IMR-90 (cell line): Measurements from ENCODE around the gene TMEM63B. TPM values are rescaled to one million over a fixed set of nuclear protein-coding genes. Genes with fewer than 3 reads are reported as not detected.

Source experiments
- ATAC-seq: fragments of 200-7000 bp; cut with Tn5 transposase; 2 replicates; pipeline ENCODE4 v1.9.1; 2020; ENCODE audit warnings: low read depth, mild to moderate bottlenecking, moderate library complexity
- BruUV-seq: library from RNA; stranded (reverse); fragments of 400-500 nt; replicated peaks from 2 replicates; lab custom pipeline; 2021; lab: Mats Ljungman, UMichigan
- CTCF ChIA-PET: fragments of 300-600 bp; formaldehyde crosslinking; extraction: SDS; loops from one replicate; lab custom pipeline; 2021; ENCODE audit warnings: antibody characterized with exemption; lab: Yijun Ruan, JAX
- POLR2A ChIA-PET: fragments of 300-600 bp; sonication (Branson Sonifier 250); formaldehyde crosslinking; loops from one replicate; lab custom pipeline; 2022; ENCODE audit warnings: antibody characterized with exemption; ENCODE audit not compliant: unreplicated experiment; lab: Charles Lee
- DNase-seq: peaks from one replicate; pipeline ENCODE4 v3.0.0; 2013
- H2AFZ ChIP-seq: replicated peaks from 2 replicates; pipeline ENCODE3; 2013; ENCODE audit warnings: low read length, mild to moderate bottlenecking; ENCODE audit not compliant: poor library complexity
- H2AK5ac ChIP-seq: 2 replicates; pipeline ENCODE4 v1.6.1; 2013; ENCODE audit warnings: low read depth, low read length, inconsistent platforms
- H2AK9ac ChIP-seq: replicated peaks from 2 replicates; pipeline ENCODE3; 2013; ENCODE audit warnings: mild to moderate bottlenecking, low read depth, low read length, moderate library complexity; ENCODE audit not compliant: poor library complexity
- H2BK120ac ChIP-seq: 2 replicates; pipeline ENCODE4 v1.6.1; 2013; ENCODE audit warnings: low read depth, low read length, inconsistent platforms
- H2BK15ac ChIP-seq: 3 replicates; pipeline ENCODE4 v1.6.1; 2013; ENCODE audit warnings: low read depth, low read length, inconsistent platforms
- H2BK20ac ChIP-seq: 2 replicates; pipeline ENCODE4 v1.6.1; 2013; ENCODE audit warnings: low read depth, mild to moderate bottlenecking, inconsistent platforms, low read length, moderate library complexity
- H2BK5ac ChIP-seq: 2 replicates; pipeline ENCODE4 v1.6.1; 2013; ENCODE audit warnings: mild to moderate bottlenecking, low read depth, low read length, inconsistent platforms; ENCODE audit not compliant: poor library complexity, severe bottlenecking
- H3K14ac ChIP-seq: replicated peaks from 2 replicates; pipeline ENCODE4 v1.6.1; 2013; ENCODE audit warnings: low read depth, low read length, inconsistent platforms
- H3K18ac ChIP-seq: 2 replicates; pipeline ENCODE4 v1.6.1; 2013; ENCODE audit warnings: low read depth, low read length, control low read depth
- H3K23ac ChIP-seq: 2 replicates; pipeline ENCODE4 v1.6.1; 2013; ENCODE audit warnings: low read depth, low read length, inconsistent platforms
- H3K27ac ChIP-seq: 2 replicates; pipeline ENCODE4 v1.5.1; 2013; ENCODE audit warnings: mild to moderate bottlenecking, control low read depth, low read length; ENCODE audit not compliant: insufficient read depth
- H3K27me3 ChIP-seq: 2 replicates; pipeline ENCODE4 v1.6.1; 2013; ENCODE audit warnings: low read length; ENCODE audit not compliant: control insufficient read depth, insufficient read depth
- H3K36me3 ChIP-seq: 2 replicates; pipeline ENCODE4 v1.6.1; 2013; ENCODE audit warnings: low read length, mixed read lengths; ENCODE audit not compliant: control insufficient read depth, insufficient read depth
- H3K4ac ChIP-seq: 2 replicates; pipeline ENCODE4 v1.6.1; 2013; ENCODE audit warnings: low read depth, low read length, inconsistent platforms
- H3K4me1 ChIP-seq: 2 replicates; pipeline ENCODE4 v1.6.1; 2013; ENCODE audit warnings: low read length, mixed read lengths; ENCODE audit not compliant: control insufficient read depth, insufficient read depth
- H3K4me2 ChIP-seq: 2 replicates; pipeline ENCODE4 v1.6.1; 2013; ENCODE audit warnings: low read depth, mild to moderate bottlenecking, control low read depth, low read length, moderate library complexity
- H3K4me3 ChIP-seq: 2 replicates; pipeline ENCODE4 v1.5.1; 2013; ENCODE audit warnings: low read depth, mild to moderate bottlenecking, control low read depth, low read length, moderate library complexity; ENCODE audit not compliant: insufficient read depth
- H3K56ac ChIP-seq: 2 replicates; pipeline ENCODE4 v1.6.1; 2013; ENCODE audit warnings: low read length, inconsistent platforms; ENCODE audit not compliant: insufficient read depth; ENCODE audit errors: extremely low read depth
- H3K79me1 ChIP-seq, 2 experiments: 2 replicates each; pipeline ENCODE4 v1.6.1; 2013; ENCODE audit warnings: low read length in 2 of 2, inconsistent platforms in 1 of 2, low read depth in 1 of 2
- H3K9ac ChIP-seq: 2 replicates; pipeline ENCODE4 v1.6.1; 2013; ENCODE audit warnings: low read depth, low read length, control low read depth
- H3K9me1 ChIP-seq: 2 replicates; pipeline ENCODE4 v1.6.1; 2013; ENCODE audit warnings: low read length, inconsistent platforms; ENCODE audit not compliant: insufficient read depth
- H3K9me3 ChIP-seq: 2 replicates; pipeline ENCODE4 v1.6.1; 2013; ENCODE audit warnings: low read length; ENCODE audit not compliant: control insufficient read depth, insufficient read depth
- H4K20me1 ChIP-seq: 2 replicates; pipeline ENCODE4 v1.6.1; 2013; ENCODE audit warnings: low read length, inconsistent platforms; ENCODE audit not compliant: insufficient read depth
- H4K5ac ChIP-seq: 2 replicates; pipeline ENCODE4 v1.6.1; 2013; ENCODE audit warnings: mild to moderate bottlenecking, low read depth, low read length, control low read depth
- H4K8ac ChIP-seq, 2 experiments: 2 replicates each; pipeline ENCODE4 v1.6.1; 2013; ENCODE audit warnings: low read depth in 2 of 2, low read length in 2 of 2, control low read depth in 1 of 2, inconsistent platforms in 1 of 2
- H4K91ac ChIP-seq: 2 replicates; pipeline ENCODE4 v1.6.1; 2013; ENCODE audit warnings: low read depth, low read length, inconsistent platforms; ENCODE audit not compliant: insufficient read depth
- CEBPB ChIP-seq: IDR thresholded peaks from 2 replicates; pipeline ENCODE4 v1.6.1; 2012; ENCODE audit warnings: low read depth, low read length, improper control_type of control experiment
- CHD1 ChIP-seq: IDR thresholded peaks from 2 replicates; pipeline ENCODE4 v1.6.1; 2012; ENCODE audit warnings: low read depth, low read length, improper control_type of control experiment
- POLR2A ChIP-seq: IDR thresholded peaks from 2 replicates; pipeline ENCODE4 v1.6.1; 2012; ENCODE audit warnings: mild to moderate bottlenecking, low read depth, low read length
- RAD21 ChIP-seq: IDR thresholded peaks from 2 replicates; pipeline ENCODE4 v1.6.1; 2012; ENCODE audit warnings: low read length, improper control_type of control experiment
- RFX5 ChIP-seq: IDR thresholded peaks from 2 replicates; pipeline ENCODE4 v1.8.0; 2012; ENCODE audit warnings: low read depth, mild to moderate bottlenecking, low read length, moderate library complexity
- WGBS, 2 experiments: methylation state at CpG; one replicate each; pipeline versions ENCODE4 v1.1.5 to v1.1.7; 2013; ENCODE audit warnings: missing lambda C conversion rate in 2 of 2; ENCODE audit not compliant: insufficient read length in 1 of 2; ENCODE audit errors: extremely low coverage in 2 of 2; 5-methylcytosine and 5-hydroxymethylcytosine counted together
- dilution Hi-C: fragments of 300-500 bp; cut with HindIII; formaldehyde crosslinking; loops from one replicate; pipeline ENCODE4 v1.14.3; 2018; ENCODE audit warnings: low sequenced_read_pairs; ENCODE audit not compliant: unreplicated experiment
- in situ Hi-C: fragments of 300-500 bp; cut with MboI; formaldehyde crosslinking; loops from 3 replicates; pipeline ENCODE4 v1.14.3; 2019; ENCODE audit warnings: low sequenced_read_pairs, inconsistent platforms, mixed read lengths
- intact Hi-C: fragments of 100-400 bp; cut with micrococcal nuclease; formaldehyde crosslinking; loops from 2 replicates; pipeline ENCODE4 v1.10.0; 2022
- polyA plus RNA-seq, 3 experiments: library from polyadenylated mRNA; depleted of rRNA; stranded (reverse); fragments of >200 nt; gene quantifications; 2 replicates each; pipeline ENCODE4 v1.2.3, GENCODE V29; 2012; ENCODE audit warnings: low replicate concordance in 1 of 3
- total RNA-seq: library from RNA; depleted of rRNA; stranded (reverse); fragments of >200 nt; gene quantifications from 2 replicates; pipeline ENCODE4 v1.2.3, GENCODE V29; 2012
- TF ChIP-seq, protein P1 (sequence below): conservative IDR thresholded peaks from 2 replicates; pipeline ENCODE4 v1.5.1; 2012; ENCODE audit warnings: mild to moderate bottlenecking, low read depth, low read length, improper control_type of control experiment
- TF ChIP-seq, protein P2 (sequence below): fragments of 150-350 bp; IDR thresholded peaks from 2 replicates; pipeline ENCODE4 v1.6.1; 2017; ENCODE audit warnings: mild to moderate bottlenecking, antibody characterized with exemption, low read length, low read depth

Gene TMEM63B
- total and polyA plus RNA-seq, 2 of the 4 experiments (the other 2 are of a cell fraction) = 12.2 to 42.6 TPM

DNA sequence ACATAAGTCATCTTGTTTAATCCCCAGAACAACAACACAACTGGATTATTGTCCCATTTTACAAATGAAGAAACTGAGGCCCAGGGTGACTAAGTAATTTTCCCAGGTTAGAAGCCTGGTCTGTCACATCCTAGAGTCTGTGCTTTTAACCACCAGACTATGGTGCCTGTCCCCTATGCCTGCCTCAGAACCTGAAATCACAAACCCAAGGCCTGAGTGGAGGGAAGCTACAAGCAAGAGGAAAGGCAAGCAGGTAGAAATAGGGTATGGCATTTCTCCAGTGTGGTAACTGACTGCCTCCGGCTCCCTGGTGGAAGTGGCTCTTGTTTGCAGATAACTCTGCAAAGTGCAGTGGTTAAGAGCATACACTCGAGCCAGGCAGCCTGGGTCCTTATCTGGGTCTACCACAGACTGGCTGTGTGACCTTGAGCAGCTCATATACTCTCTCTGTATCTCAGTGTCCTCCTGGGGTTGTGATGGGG is 2.5 kb downstream of the TMEM63B start:
- dilution Hi-C loops = no loop called here

More for the DNA sequence above, 2.5 kb downstream of the TMEM63B start:
- H4K8ac ChIP-seq = no peak overlapping the region
- no peak overlapping the region for H3K56ac ChIP-seq
- CTCF ChIA-PET = interaction anchor here (0.7 kb wide), 1 partner anchor 51 kb away, joined by 3 read pairs; no protein-coding TSS in a partner anchor
- H3K14ac ChIP-seq = no peak overlapping the region
- no peak overlapping the region for H3K4me3 ChIP-seq
- DNase-seq (no peak), ATAC-seq (no peak)
- H4K20me1 ChIP-seq = peaks cover 32% of the 10 kb centered on the region
- no peak overlapping the region for H3K4me2 ChIP-seq
- H3K4me1 ChIP-seq = peaks cover 17% of the 10 kb centered on the region
- BruUV-seq = no TSS peak
- TF ChIP-seq, protein P1, sequence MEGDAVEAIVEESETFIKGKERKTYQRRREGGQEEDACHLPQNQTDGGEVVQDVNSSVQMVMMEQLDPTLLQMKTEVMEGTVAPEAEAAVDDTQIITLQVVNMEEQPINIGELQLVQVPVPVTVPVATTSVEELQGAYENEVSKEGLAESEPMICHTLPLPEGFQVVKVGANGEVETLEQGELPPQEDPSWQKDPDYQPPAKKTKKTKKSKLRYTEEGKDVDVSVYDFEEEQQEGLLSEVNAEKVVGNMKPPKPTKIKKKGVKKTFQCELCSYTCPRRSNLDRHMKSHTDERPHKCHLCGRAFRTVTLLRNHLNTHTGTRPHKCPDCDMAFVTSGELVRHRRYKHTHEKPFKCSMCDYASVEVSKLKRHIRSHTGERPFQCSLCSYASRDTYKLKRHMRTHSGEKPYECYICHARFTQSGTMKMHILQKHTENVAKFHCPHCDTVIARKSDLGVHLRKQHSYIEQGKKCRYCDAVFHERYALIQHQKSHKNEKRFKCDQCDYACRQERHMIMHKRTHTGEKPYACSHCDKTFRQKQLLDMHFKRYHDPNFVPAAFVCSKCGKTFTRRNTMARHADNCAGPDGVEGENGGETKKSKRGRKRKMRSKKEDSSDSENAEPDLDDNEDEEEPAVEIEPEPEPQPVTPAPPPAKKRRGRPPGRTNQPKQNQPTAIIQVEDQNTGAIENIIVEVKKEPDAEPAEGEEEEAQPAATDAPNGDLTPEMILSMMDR = no peak
- TF ChIP-seq CEBPB = no peak
- no peak for TF ChIP-seq CHD1
- no peak for TF ChIP-seq POLR2A
- no peak for TF ChIP-seq RFX5
- TF ChIP-seq, protein P2, sequence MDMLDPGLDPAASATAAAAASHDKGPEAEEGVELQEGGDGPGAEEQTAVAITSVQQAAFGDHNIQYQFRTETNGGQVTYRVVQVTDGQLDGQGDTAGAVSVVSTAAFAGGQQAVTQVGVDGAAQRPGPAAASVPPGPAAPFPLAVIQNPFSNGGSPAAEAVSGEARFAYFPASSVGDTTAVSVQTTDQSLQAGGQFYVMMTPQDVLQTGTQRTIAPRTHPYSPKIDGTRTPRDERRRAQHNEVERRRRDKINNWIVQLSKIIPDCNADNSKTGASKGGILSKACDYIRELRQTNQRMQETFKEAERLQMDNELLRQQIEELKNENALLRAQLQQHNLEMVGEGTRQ = no peak
- no peak for TF ChIP-seq RAD21
- no peak overlapping the region for H2AK5ac ChIP-seq
- no peak overlapping the region for H4K5ac ChIP-seq
- H3K9me1 ChIP-seq = peaks cover 2% of the 10 kb centered on the region; the same call in 1 of the 2 replicates
- H4K91ac ChIP-seq = no peak overlapping the region
- H2BK120ac ChIP-seq = no peak overlapping the region
- no peak overlapping the region for H2AFZ ChIP-seq
- peaks cover 4% of the 10 kb centered on the region; the same call in 1 of the 2 replicates for H3K36me3 ChIP-seq
- H2BK15ac ChIP-seq = no peak overlapping the region
- no peak overlapping the region for H3K4ac ChIP-seq
- H3K9me3 ChIP-seq = no peaks in the 10 kb centered on the region
- H3K27me3 ChIP-seq = no peaks in the 10 kb centered on the region
- no CpG with 5 or more reads among the region's 2 CpGs for WGBS, 2 experiments
- intact Hi-C loops (no loop called here), in situ Hi-C loops (no loop called here)
- no peak overlapping the region for H2BK5ac ChIP-seq
- no peak overlapping the region for H3K18ac ChIP-seq
- no peak overlapping the region for H2BK20ac ChIP-seq
- H3K79me1 ChIP-seq = peaks cover 38 to 76% of the 10 kb centered on the region in 2 experiments
- no peak overlapping the region for H2AK9ac ChIP-seq
- no peak overlapping the region for H3K9ac ChIP-seq
- H3K23ac ChIP-seq = no peak overlapping the region
- POLR2A ChIA-PET = no interaction called here
- H3K27ac ChIP-seq = no peak overlapping the region
